ENCODE data around the gene STXBP6. TPM values are rescaled to one million over a fixed set of nuclear protein-coding genes. Genes with fewer than 3 reads are reported as not detected.

The STXBP6 gene
- total RNA-seq, 4 donors from 2014 or later: 10.7 to 62.8 (median 55.9) TPM

DNA sequence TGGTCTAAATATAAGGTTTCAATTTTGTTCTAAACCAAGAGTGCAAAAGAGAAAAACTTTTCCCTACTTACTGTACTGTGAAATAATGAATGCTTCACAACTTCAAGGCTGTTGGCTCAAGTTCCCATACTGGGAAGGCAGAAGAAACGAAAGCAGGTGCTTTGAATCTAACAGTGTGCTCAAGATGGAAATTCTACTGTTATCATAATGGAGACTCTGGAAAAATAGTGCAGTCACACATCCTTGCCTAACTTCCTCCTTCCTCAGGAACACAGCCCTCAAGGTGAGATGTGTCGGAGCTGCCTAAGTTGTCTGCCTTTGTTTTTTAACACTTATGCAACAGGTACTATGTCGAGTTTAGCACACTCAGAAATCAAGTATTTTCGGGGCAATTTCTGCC lies 131.1 kb downstream of the STXBP6 start:
- no peak for TF ChIP-seq POLR2A (IDR thresholded peaks at IDR 0.05)
- TF ChIP-seq, protein P1, sequence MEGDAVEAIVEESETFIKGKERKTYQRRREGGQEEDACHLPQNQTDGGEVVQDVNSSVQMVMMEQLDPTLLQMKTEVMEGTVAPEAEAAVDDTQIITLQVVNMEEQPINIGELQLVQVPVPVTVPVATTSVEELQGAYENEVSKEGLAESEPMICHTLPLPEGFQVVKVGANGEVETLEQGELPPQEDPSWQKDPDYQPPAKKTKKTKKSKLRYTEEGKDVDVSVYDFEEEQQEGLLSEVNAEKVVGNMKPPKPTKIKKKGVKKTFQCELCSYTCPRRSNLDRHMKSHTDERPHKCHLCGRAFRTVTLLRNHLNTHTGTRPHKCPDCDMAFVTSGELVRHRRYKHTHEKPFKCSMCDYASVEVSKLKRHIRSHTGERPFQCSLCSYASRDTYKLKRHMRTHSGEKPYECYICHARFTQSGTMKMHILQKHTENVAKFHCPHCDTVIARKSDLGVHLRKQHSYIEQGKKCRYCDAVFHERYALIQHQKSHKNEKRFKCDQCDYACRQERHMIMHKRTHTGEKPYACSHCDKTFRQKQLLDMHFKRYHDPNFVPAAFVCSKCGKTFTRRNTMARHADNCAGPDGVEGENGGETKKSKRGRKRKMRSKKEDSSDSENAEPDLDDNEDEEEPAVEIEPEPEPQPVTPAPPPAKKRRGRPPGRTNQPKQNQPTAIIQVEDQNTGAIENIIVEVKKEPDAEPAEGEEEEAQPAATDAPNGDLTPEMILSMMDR (IDR thresholded peaks at IDR 0.05): no peak
- H3K36me3 ChIP-seq: no peaks in the 10 kb centered on the region
- no peaks in the 10 kb centered on the region for H3K27me3 ChIP-seq
- no peak overlapping the region for H3K4me3 ChIP-seq
- no peaks in the 10 kb centered on the region for H3K9me3 ChIP-seq
- no peak for DNase-seq
- H3K27ac ChIP-seq: no peak overlapping the region
- no peaks in the 10 kb centered on the region for H3K4me1 ChIP-seq

DNA sequence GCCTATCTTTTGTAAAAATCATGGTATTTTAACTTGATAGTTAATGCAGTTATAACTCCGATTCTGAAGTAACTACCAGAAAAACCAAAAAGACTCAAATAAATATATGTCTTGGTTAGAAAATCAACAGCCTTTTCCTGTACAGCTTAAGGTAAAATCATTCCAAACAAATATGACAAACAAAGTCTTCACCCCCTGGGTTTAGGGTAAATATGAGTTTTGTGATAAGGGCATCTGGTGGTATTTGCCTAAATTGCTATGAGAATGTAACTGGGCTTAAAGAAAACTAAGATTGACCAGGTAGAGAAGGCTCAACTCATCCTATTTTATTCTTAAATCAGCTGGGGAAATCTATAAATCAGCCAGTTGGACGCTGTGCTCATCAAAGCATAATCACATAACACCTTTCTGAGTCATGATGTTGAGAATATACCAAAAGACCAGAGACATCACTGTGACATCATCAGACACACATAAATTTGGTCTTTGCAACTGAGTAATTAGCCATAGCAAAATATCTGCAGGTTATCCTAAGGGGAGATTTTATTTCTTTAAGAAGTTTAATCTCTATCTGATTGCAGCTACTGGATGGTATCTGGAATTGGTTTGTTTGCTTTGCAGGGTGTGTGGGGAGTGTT lies 133.9 kb downstream of the STXBP6 start:
- no peaks in the 10 kb centered on the region for H3K36me3 ChIP-seq
- H3K27me3 ChIP-seq: no peaks in the 10 kb centered on the region
- no peak for TF ChIP-seq POLR2A (IDR thresholded peaks at IDR 0.05)
- TF ChIP-seq, protein P1 (IDR thresholded peaks at IDR 0.05): no peak
- H3K27ac ChIP-seq: no peak overlapping the region
- no peak overlapping the region for H3K4me3 ChIP-seq
- H3K9me3 ChIP-seq: no peaks in the 10 kb centered on the region
- peaks cover 0 to 3% (median 0%) of the 10 kb centered on the region in 4 donors for H3K4me1 ChIP-seq
- no peak for DNase-seq

DNA sequence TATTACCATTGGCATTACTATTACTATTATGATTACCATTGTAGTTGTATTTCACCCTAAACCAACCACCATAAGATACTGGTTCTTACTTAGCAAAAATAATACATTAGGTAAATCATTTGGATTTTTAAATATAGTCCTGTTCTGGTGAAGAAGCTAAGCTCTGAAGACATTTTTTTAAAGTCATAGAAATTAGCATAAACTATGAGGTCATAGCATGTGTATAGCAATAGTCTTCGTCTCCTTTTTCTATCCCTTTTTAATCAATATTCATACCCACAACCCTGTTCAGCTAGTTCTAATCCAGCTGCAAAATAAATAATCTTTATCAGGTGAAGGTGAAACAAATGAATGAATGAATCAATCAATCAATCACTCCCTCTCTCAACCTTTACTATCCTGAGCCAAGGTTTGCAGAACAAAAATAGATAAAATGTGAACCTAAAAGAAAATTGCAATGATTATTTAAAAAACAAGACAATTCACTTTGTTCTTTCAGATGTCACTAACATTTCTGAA lies 134.5 kb downstream of the STXBP6 start:
- Histone ChIP-seq H3K36me3 (no peaks in the 10 kb centered on the region), H3K4me1 (peaks cover 0 to 9% (median 0%) of the 10 kb centered on the region in 4 donors), H3K4me3 (no peak overlapping the region), H3K9me3 (no peaks in the 10 kb centered on the region), H3K27me3 (no peaks in the 10 kb centered on the region), H3K27ac (no peak overlapping the region)
- TF ChIP-seq, protein P1 (IDR thresholded peaks at IDR 0.05): no peak
- TF ChIP-seq POLR2A (IDR thresholded peaks at IDR 0.05): no peak
- DNase-seq: no peak

DNA sequence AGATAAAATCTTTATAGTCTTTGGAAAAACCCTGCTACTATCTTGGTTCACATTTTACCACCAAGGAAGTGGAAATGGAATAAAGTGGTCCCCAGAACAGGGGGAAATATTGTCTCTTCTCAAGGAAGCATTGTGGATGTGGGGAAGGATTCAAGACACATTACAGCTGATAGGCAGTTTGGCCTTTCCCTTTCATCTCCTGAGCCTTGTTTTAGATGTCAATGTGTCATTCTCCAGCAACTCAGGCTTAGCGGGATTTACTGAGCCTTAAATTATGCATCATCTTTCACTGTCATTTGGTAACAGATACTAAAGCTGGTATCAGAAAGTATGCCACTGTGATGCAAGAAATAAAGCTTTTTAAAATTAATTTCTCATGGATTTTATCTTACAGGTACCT lies 136.2 kb downstream of the STXBP6 start:
- Histone ChIP-seq H3K36me3 (no peaks in the 10 kb centered on the region), H3K4me1 (peaks cover 0 to 25% (median 0%) of the 10 kb centered on the region in 4 donors), H3K9me3 (no peaks in the 10 kb centered on the region), H3K4me3 (no peak overlapping the region), H3K27ac (no peak overlapping the region), H3K27me3 (no peaks in the 10 kb centered on the region)
- TF ChIP-seq, protein P1 (IDR thresholded peaks at IDR 0.05): no peak
- no peak for TF ChIP-seq POLR2A (IDR thresholded peaks at IDR 0.05)
- no peak for DNase-seq

DNA sequence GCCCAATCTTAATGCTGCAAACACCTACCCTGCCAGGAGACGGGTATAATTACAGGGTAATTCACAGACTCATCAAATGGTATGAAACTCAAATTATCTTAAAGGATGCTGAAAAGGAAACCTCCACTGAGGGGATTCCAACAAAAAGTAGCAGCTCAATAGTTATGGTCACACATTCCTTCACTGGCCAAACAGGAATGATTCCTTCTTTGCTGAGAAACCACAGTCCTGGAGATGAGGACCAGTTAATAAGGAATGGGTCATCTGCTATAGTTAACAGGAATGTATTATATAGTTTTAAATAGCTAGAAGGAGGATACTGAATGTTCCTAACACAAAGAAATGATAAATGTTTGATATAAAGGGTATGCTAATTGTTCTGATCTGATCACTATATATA lies 136.9 kb downstream of the STXBP6 start:
- H3K36me3 ChIP-seq: no peaks in the 10 kb centered on the region
- H3K27me3 ChIP-seq: no peaks in the 10 kb centered on the region
- H3K27ac ChIP-seq: no peak overlapping the region
- TF ChIP-seq, protein P1 (IDR thresholded peaks at IDR 0.05): no peak
- TF ChIP-seq POLR2A (IDR thresholded peaks at IDR 0.05): no peak
- no peak overlapping the region for H3K4me3 ChIP-seq
- peaks cover 0 to 25% (median 0%) of the 10 kb centered on the region in 4 donors for H3K4me1 ChIP-seq
- DNase-seq: no peak
- no peaks in the 10 kb centered on the region for H3K9me3 ChIP-seq
